ENCODE measurements around the gene FAM168A.

The FAM168A gene

DNA sequence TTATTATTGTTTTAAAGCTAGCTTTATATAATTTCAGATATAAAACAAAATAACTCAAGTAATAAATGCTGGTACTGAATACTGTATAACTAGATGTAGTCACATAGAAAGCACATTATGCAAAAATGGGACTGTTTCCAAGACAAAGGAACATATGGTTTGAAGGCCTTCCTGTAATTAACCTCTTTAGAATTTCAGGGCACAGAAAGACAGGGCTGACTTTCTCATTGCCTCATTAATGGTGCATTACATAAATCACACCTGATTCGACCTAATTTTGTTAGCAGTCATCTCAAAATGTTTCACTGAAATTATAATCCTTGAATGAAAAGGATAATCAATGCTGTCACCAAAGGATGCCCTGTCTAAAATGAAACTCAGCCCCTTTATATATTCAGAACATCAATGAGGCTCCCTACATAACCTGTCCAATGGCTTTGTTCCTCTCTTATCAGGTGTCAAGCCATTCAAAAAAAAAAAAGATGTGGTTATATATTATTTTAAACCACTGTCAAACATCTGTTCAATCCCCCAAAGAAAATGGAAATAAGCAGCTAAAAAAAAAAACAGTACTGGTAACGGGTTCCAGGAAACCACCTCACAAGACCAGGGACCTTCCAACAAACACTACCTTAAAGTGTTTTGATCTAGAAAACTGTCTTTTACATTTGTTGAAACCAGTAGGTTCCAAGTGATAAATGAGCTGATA lies 77.4 kb downstream of the FAM168A start:
- no peak for DNase-seq (ENCODE audit: low read depth, low spot score)

DNA sequence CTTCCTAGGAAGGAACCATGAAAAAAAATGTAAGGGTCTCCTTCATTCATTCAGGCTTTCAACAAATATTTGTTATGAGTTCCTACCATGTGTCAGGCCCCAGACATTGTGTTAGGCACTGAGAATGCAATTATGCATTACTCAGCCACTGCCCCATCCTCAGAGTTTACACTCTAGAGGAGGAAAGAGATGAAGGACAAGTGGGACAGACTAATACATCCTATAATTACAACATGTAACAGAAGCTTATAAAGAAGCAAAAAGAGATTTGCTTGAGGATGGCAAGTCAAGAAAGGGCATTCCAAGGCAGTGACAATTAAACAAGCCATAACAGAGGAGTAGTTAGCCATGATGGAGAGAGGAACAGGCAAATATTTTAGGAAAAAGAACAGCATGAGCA lies 78.6 kb downstream of the FAM168A start:
- no peak for DNase-seq (ENCODE audit: low read depth, low spot score)

DNA sequence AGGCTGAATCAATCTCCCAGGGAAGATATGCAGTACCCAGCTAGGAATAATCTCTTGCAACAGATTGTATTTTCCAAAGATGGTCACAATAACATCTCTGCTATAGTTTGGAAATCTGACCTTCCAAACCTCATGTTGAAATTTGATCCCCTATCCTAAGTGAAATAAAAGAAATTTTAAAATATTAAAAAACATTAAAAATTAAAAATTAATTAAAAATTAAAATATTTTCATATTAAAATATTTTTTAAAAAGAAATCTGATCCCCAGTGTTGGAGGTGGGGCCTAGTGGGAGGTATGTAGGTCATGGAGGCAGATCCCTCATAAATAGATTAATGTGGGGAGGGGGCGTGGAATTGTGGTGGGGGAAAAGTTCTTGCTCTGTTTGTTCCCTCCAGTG lies 79.7 kb downstream of the FAM168A start:
- DNase-seq (ENCODE audit: low read depth, low spot score): no peak

DNA sequence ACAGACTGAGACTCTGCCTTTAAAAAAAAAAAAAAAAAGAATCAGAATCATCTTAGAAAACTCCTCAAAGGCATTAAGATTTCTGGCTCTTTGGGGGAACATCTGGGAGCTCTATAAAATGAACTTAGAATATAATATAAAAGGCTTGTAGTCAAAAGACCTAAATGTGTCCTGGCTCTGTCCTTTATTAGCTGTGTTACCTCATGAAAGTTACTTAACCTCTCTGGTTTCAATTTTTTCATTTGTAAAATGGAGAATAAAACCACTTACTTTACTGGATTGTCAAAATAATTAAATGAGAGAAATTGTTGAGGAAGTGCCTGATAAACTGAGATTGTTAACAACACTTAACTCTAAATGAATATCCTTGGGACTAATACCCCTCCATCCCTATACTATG lies 81.8 kb downstream of the FAM168A start:
- no peak for DNase-seq (ENCODE audit: low read depth, low spot score)

GRCh38 chr11:73513707-73514106 lies 84.2 kb downstream of the FAM168A start:
- no peak for DNase-seq (ENCODE audit: low read depth, low spot score)

DNA sequence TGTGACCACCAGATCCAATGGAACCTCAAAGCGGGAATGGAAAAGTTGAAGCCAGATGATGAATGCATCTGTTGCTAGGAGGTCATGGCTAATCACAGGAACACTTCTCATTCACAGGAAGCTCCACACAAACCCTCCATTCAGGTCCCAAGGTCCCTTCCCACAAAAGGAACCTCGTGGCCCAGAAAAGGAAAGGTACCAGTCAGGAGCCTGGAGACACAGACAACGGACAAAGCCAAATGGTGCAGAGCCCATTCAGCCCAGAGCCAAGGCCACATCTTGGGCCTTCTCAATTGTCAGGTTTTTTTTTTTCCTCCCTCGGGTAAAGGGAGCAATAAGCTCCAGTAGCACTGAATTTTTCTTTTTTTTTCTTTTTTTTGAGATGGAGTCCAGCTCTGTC lies 87.0 kb downstream of the FAM168A start:
- DNase-seq (ENCODE audit: low read depth, low spot score): no peak

DNA sequence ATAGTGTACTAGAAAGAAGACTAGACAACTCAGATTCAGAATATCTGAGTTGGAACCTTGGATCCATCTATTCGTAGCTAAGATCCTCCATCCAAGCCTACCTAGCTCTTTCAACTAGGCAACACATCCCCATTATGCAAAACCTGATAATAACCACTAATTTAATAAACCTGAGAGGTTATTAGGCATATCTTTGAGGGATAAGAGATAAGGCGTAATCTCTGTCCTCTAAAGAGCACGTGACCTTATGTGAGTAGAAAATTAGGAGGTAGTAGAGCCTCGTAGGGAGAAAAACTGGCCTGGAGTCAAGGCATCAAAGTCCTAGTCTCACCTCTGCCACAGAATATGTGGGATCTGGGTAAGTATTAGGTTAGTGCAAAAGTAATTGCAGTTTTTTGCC lies 87.8 kb downstream of the FAM168A start:
- no peak for DNase-seq (ENCODE audit: low read depth, low spot score)

GRCh38 chr11:73509188-73509587 lies 88.7 kb downstream of the FAM168A start:
- DNase-seq (ENCODE audit: low read depth, low spot score): no peak

- no peak for DNase-seq (ENCODE audit: low read depth, low spot score)
Observed at GRCh38 chr11:73508243-73509176, 89.4 kb downstream of the FAM168A start.

- DNase-seq (ENCODE audit: low read depth, low spot score): no peak
Observed at GRCh38 chr11:73507086-73507485, 90.8 kb downstream of the FAM168A start.

GRCh38 chr11:73506038-73506437 lies 91.9 kb downstream of the FAM168A start:
- DNase-seq (ENCODE audit: low read depth, low spot score): no peak

GRCh38 chr11:73498343-73498742 lies 99.6 kb downstream of the FAM168A start:
- DNase-seq (ENCODE audit: low read depth, low spot score): no peak

GRCh38 chr11:73496134-73496533 lies 101.8 kb downstream of the FAM168A start:
- no peak for DNase-seq (ENCODE audit: low read depth, low spot score)

- DNase-seq (ENCODE audit: low read depth, low spot score): no peak
Observed at GRCh38 chr11:73495731-73496130, 102.2 kb downstream of the FAM168A start.

GRCh38 chr11:73493956-73494598 lies 103.8 kb downstream of the FAM168A start:
- peak; percentile 86 for DNase-seq (ENCODE audit: low read depth, low spot score)

DNA sequence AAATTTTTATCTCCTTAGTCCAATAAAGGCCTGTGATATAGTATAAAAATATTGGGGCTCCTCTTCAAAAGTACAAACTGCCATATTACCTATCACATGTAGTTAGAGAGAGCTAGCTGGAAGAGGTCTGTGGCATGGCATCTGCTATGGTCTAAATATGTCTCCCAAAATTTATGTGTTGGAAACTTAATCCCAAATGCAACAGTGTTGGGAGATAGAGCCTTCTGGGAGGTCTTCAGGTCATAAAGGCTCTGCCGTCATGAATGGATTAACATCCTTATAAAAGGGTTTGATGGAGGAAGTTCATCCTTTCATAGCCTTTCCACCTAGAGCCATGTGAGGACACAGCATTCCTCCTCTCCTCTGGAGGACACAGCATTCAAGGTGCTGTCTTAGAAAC lies 116.3 kb downstream of the FAM168A start:
- no peak for DNase-seq (ENCODE audit: low read depth, low spot score)

DNA sequence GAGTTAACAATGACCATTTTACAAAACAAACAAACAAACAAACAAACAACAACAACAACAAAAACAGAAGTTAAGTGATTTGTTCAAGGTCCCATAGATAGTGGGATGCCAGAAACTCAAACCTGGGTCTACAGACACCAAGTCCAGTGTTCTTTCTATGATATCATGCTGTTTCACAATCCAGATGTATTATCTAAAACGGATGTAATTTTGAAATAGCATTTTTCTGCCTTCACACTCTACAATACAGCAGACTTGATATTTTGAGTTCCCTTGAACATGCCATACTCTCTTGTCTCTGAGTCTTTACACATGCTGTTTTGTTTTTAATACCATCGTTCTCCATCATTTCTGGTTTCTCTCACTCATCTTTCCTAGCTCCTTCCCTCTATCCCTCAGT lies 117.2 kb downstream of the FAM168A start:
- no peak for DNase-seq (ENCODE audit: low read depth, low spot score)

GRCh38 chr11:73478737-73479347 lies 119.1 kb downstream of the FAM168A start:
- peak; percentile 9 for DNase-seq (ENCODE audit: low read depth, low spot score)

DNA sequence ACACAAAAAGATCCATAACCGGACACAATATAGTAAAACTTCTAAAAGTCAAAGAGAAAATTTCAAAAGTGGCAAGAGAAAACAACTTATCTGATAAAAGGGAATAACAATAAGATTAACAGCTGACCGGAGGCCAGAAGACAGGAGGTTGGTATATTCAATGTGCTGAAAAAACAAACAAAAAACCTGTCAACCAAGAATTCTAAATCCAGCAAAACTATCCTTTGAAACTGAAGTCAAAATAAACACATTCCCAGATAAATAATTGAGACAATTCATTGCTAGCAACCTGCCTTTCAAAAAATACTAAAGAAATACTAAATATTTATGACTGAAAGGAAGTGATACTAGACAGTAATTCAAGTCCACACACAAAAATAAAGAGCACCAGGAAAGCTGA lies 120.4 kb downstream of the FAM168A start:
- no peak for DNase-seq (ENCODE audit: low read depth, low spot score)

GRCh38 chr11:73475549-73476095 lies 122.3 kb downstream of the FAM168A start:
- DNase-seq (ENCODE audit: low read depth, low spot score): no peak

DNA sequence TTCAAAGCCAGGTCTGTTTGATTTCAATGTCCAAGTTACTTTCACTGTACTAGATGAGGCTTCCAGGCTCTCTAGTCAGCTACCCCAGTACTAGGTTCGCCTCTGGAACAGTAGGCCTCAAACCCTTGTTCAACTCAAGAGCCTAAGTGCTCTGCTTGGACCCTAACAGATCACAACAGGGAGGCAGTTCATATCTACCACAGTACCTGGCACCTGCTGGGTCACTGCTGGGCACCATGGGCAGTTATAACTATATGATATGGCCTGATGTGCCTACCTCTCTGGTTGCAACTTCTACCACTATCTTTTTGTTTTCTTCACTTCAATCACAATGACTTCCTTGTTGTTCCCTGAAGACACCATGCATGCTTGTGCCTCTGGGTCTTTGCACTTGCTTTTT lies 124.7 kb downstream of the FAM168A start:
- no peak for DNase-seq (ENCODE audit: low read depth, low spot score)
